Breast epithelium (tissue), 4 donors: ENCODE results near the gene TESK2. TPM values are rescaled to one million over a fixed set of nuclear protein-coding genes. Genes with fewer than 3 reads are reported as not detected.
"Not testable (repeated sequence)": the region's sequence is repeated elsewhere in the genome, so short reads cannot be mapped to it uniquely, and the experiment has no call there.

ENCODE experiments used
- DNase-seq, 2 donors: peaks; one replicate each; pipeline ENCODE4 v3.0.0-alpha.2; 2019; ENCODE audit warnings: low spot score in 2 of 2
- H3K27ac ChIP-seq, 2 donors: fragments of 200-600 bp; sonication (generic) in 1 of 2; one replicate each; pipeline ENCODE4 v1.5.1; 2016 to 2019; ENCODE audit warnings: mild to moderate bottlenecking in 1 of 2
- H3K27me3 ChIP-seq, 2 donors: fragments of 200-600 bp; sonication (generic) in 1 of 2; one replicate each; pipeline versions ENCODE4 v1.5.1 to v1.6.0; 2017 to 2019; ENCODE audit warnings: control low read depth in 1 of 2, mild to moderate bottlenecking in 1 of 2
- H3K36me3 ChIP-seq: fragments of 200-600 bp; one replicate; pipeline ENCODE4 v1.5.1; 2019
- H3K4me1 ChIP-seq, 2 donors: fragments of 200-600 bp; sonication (generic); one replicate each; pipeline ENCODE4 v1.5.1; 2016 to 2019; ENCODE audit warnings: control low read depth in 1 of 2
- H3K4me3 ChIP-seq, 3 donors: fragments of 200-600 bp; sonication (generic); 1 replicate in 2 of 3; 2 replicates in 1 of 3; pipeline ENCODE4 v1.5.1; 2016 to 2019; ENCODE audit warnings: mild to moderate bottlenecking in 3 of 3, moderate library complexity in 2 of 3
- H3K9me3 ChIP-seq, 2 donors: fragments of 200-600 bp; sonication (generic) in 1 of 2; one replicate each; pipeline ENCODE4 v1.5.1; 2016 to 2019; ENCODE audit warnings: control low read depth in 1 of 2
- CTCF ChIP-seq, 3 donors: fragments of 450-650 bp; IDR thresholded peaks; one replicate each; pipeline ENCODE4 v1.5.1; 2016 to 2017; ENCODE audit warnings: antibody characterized with exemption in 3 of 3, mild to moderate bottlenecking in 3 of 3, moderate library complexity in 3 of 3
- POLR2A ChIP-seq: fragments of 450-650 bp; IDR thresholded peaks from one replicate; pipeline ENCODE4 v1.6.1; 2016; ENCODE audit warnings: antibody characterized with exemption, mild to moderate bottlenecking, moderate library complexity
- POLR2AphosphoS5 ChIP-seq, 3 donors: sonication (generic); formaldehyde crosslinking; IDR thresholded peaks; one replicate each; pipeline ENCODE4 v1.6.1; 2017; ENCODE audit warnings: antibody characterized with exemption in 3 of 3
- intact Hi-C: fragments of 100-400 bp; cut with DNase I; formaldehyde crosslinking; loops from one replicate; pipeline ENCODE4 v1.15.1; 2023; ENCODE audit warnings: low total_unique reads
- total RNA-seq, 3 donors: library from RNA; depleted of rRNA; stranded (reverse); fragments of >200 nt; gene quantifications; one replicate each; pipeline ENCODE4 v1.1.0, GENCODE V29; 2016

TESK2 gene
- total RNA-seq, 3 donors from 2014 or later: 6.2 to 19.2 (median 11.1) TPM

DNA sequence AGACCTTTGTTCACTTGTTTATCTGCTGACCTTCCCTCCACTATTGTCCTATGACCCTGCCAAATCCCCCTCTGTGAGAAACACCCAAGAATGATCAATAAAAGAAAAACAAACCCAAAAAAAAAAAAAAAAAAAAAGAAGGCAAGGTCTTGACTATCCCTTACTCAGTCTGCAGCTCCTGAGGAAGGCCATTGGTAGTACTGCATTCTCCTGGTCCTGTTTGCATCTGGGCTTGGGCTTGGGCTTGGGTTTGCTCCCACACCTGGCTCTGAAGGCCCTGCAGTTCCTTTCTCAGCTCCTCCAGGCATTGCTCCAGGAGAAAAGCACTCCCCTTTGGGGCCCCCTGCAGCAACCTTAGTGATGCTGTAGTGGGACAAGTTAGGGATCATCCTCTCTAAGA lies 7.3 kb upstream of the TESK2 start:
- intact Hi-C loops: loop anchor here (10.0 kb wide), 1 partner anchor 143 kb away; no protein-coding TSS in a partner anchor
- no peak for TF ChIP-seq POLR2AphosphoS5 (IDR thresholded peaks at IDR 0.05)
- no peak for TF ChIP-seq CTCF (IDR thresholded peaks at IDR 0.05)
- no peak for TF ChIP-seq POLR2A
- Histone ChIP-seq H3K27me3 (no peaks in the 10 kb centered on the region), H3K4me1 (peaks cover 0 to 7% of the 10 kb centered on the region in 2 donors), H3K36me3 (no peaks in the 10 kb centered on the region), H3K4me3 (no peak overlapping the region), H3K9me3 (no peaks in the 10 kb centered on the region), H3K27ac (no peak overlapping the region)
- no peak for DNase-seq

GRCh38 chr1:45493116-45493697 lies 2.2 kb upstream of the TESK2 start:
- Histone ChIP-seq H3K4me3 (no peak overlapping the region), H3K9me3 (no peaks in the 10 kb centered on the region), H3K4me1 (no peaks in the 10 kb centered on the region), H3K27ac (no peak overlapping the region), H3K36me3 (no peaks in the 10 kb centered on the region), H3K27me3 (no peaks in the 10 kb centered on the region)
- intact Hi-C loops: loop anchor here (10.0 kb wide), 1 partner anchor 138 kb away; no protein-coding TSS in a partner anchor
- DNase-seq: no peak
- TF ChIP-seq POLR2AphosphoS5 (IDR thresholded peaks at IDR 0.05): no peak
- peak; percentile 25 to 60 (median 57) for TF ChIP-seq CTCF (IDR thresholded peaks at IDR 0.05)

- TF ChIP-seq POLR2A: no peak
- no peak for TF ChIP-seq CTCF (IDR thresholded peaks at IDR 0.05)
- TF ChIP-seq POLR2AphosphoS5 (IDR thresholded peaks at IDR 0.05): no peak
- H3K27ac ChIP-seq: no peak overlapping the region
- no peaks in the 10 kb centered on the region for H3K4me1 ChIP-seq
- H3K9me3 ChIP-seq: no peaks in the 10 kb centered on the region
- H3K4me3 ChIP-seq: no peak overlapping the region
- no peaks in the 10 kb centered on the region for H3K27me3 ChIP-seq
- DNase-seq: no peak
- no peaks in the 10 kb centered on the region for H3K36me3 ChIP-seq
- intact Hi-C loops: loop anchor here (10.0 kb wide), 1 partner anchor 138 kb away; no protein-coding TSS in a partner anchor
These were observed 1.7 kb upstream of the TESK2 start for GRCh38 chr1:45492691-45493090.

DNA sequence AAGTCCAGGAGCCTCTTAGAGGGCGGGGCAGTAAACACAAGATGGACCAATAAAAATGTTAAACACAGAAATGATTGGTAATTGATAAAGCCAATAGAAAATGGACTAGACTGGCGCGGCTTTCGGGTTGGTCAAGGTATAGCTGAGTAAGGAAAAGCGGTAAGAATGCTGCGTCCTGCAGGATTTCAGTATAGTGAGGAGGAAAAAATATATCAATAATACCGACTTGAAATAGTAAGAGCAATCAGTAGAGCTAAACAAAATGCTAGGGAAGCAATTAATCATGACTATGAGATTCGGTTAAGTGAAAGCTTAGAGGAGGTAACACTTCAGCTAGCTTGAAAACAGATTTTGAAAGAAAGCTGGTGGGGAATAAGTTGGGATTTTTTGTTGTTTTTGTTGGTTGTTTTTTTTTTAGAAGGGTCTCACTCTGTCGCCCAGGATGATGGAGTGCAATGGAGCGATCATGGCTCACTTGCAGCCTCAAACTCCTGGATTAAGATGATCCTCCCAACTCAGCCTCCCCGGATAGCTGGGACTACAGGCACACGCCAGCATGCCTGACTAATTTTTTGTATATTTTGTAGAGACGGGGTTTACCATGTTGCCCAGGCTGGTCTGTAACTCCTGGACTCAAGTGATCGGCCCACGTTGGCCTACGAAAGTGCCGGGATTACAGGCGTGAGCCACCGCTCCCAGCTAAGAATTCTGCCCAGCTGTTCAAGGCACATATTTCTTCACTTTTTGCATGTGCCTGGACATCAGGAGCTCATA lies 711 bp upstream of the TESK2 start:
- H3K4me1 ChIP-seq: no peaks in the 10 kb centered on the region
- H3K9me3 ChIP-seq: no peaks in the 10 kb centered on the region
- peak overlapping the region in 1 of 2 donors; percentile 53 for H3K27ac ChIP-seq
- H3K27me3 ChIP-seq: no peaks in the 10 kb centered on the region
- intact Hi-C loops: loop anchor here (10.0 kb wide), 1 partner anchor 137 kb away; no protein-coding TSS in a partner anchor
- no peak for DNase-seq
- H3K4me3 ChIP-seq: peak overlapping the region; percentile 84 to 99 (median 91)
- no peak for TF ChIP-seq POLR2AphosphoS5 (IDR thresholded peaks at IDR 0.05)
- TF ChIP-seq POLR2A: no peak
- TF ChIP-seq CTCF (IDR thresholded peaks at IDR 0.05): no peak
- H3K36me3 ChIP-seq: no peaks in the 10 kb centered on the region

DNA sequence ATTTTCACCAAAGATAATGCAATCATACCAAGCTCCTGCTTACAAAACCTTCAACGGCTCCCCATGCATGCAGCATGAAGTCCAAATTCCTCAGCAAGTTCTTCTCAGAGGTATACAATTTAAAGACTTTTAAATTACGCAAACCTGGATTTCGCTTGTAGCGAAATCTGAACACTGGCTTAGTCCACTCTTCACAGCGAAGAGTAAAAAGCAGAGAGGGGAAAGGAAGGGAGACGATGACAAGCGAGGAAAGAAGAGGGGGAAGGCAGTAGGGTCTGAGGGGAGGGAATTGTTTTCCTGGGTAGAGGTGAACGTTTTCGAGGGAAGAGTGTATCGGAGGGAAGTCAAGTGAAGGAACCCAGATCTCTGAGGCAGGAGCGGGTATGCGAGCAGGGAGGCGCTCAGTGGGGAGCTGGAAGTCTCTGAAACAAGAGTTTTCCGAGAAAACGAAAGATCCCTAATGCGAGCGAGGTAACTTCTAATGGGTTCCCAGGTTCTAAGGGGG lies 790 bp downstream of the TESK2 start:
- TF ChIP-seq POLR2A (no peak), POLR2AphosphoS5 (IDR thresholded peaks at IDR 0.05) (no peak), CTCF (IDR thresholded peaks at IDR 0.05) (no peak)
- Histone ChIP-seq H3K36me3 (no peaks in the 10 kb centered on the region), H3K4me1 (no peaks in the 10 kb centered on the region), H3K27me3 (no peaks in the 10 kb centered on the region), H3K27ac (peak overlapping the region; percentile 73 to 87), H3K9me3 (no peaks in the 10 kb centered on the region), H3K4me3 (peak overlapping the region; percentile 84 to 99 (median 91))
- intact Hi-C loops: loop anchor here (10.0 kb wide), 1 partner anchor 135 kb away; no protein-coding TSS in a partner anchor
- no peak for DNase-seq

- H3K27me3 ChIP-seq, H3K36me3 ChIP-seq, DNase-seq, H3K4me1 ChIP-seq, H3K9me3 ChIP-seq, H3K27ac ChIP-seq, intact Hi-C loops: not testable (repeated sequence)
- H3K4me3 ChIP-seq: peak overlapping the region in 2 of 3 donors; percentile 84 to 99
These were observed 1.6 kb downstream of the TESK2 start for GRCh38 chr1:45489379-45489778.
